Head of caudate nucleus (tissue), 42 donors: ENCODE results near the gene COL8A1.
A peak's percentile ranks its signal among the peaks of the same experiment; 100 is the strongest.
"Not testable (repeated sequence)": the region's sequence is repeated elsewhere in the genome, so short reads cannot be mapped to it uniquely, and the experiment has no call there.

Experiments used
- DNase-seq, 42 donors: peaks; one replicate each; pipeline versions ENCODE4 v3.0.0 to v3.0.0-alpha.2; 2020 to 2021; ENCODE audit warnings: mixed read lengths in 7 of 42
- intact Hi-C: fragments of 100-400 bp; cut with DNase I; formaldehyde crosslinking; loops from one replicate; pipeline ENCODE4 v1.15.0; 2022

Gene COL8A1

GRCh38 chr3:99740371-99740770 is 102.0 kb downstream of the COL8A1 start:
- intact Hi-C loops, DNase-seq: not testable (repeated sequence)

- DNase-seq, result peak in 1 of 42 donors; percentile 12
- intact Hi-C loops, result no loop called here
Observed at GRCh38 chr3:99741588-99741987, 103.2 kb downstream of the COL8A1 start.

GRCh38 chr3:99747915-99748314 is 109.5 kb downstream of the COL8A1 start:
- intact Hi-C loops, result no loop called here
- DNase-seq, result peak in 1 of 42 donors; percentile 9

DNA sequence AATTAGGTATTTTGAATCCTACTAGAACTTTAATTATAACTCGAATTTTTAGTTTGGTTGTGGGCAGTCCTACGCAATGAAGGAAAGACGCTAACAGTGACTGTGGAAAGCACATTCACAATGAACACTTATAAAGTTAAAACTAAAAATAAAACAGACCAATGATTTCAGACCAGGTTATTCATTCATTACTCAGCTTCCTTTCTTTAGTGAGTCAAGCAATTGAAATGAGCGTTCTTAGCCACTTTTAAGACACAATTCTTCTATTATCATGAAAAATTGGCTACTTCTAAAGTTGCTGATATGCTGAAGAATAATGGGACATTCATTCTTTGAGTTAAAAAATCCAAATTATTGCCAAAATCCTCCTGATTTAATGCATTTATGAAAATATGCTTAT is 113.3 kb downstream of the COL8A1 start:
- no peak for DNase-seq
- intact Hi-C loops, result loop anchor here (10.0 kb wide), 1 partner anchor 727 kb away; no protein-coding TSS in a partner anchor

- DNase-seq, result peak in 31 of 42 donors; percentile 8 to 75 (median 40)
- intact Hi-C loops, result loop anchor here (10.0 kb wide), 1 partner anchor 729 kb away; no protein-coding TSS in a partner anchor
Observed at GRCh38 chr3:99753268-99753975, 115.0 kb downstream of the COL8A1 start.

DNA sequence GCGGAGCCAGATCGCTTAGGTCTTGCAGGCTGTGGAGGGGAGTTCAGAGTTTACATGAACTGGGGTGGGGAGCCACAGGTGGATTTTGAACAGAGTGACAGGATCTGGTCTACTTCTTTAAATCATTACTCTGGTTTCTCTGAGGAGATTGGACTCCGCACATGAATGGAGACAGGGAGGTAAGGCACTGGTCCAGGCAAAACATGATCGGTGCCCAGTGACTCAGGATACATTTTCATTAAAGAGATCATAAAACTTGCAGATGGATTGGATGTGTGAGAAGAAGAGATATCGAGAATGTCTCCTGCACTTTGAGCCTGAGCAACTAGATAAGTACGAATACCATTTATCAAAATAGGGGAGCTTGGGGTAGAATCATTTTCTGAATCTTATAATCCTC is 117.4 kb downstream of the COL8A1 start:
- no peak for DNase-seq
- intact Hi-C loops, result loop anchor here (10.0 kb wide), 1 partner anchor 731 kb away; no protein-coding TSS in a partner anchor

- intact Hi-C loops, result loop anchor here (10.0 kb wide), 1 partner anchor 733 kb away; no protein-coding TSS in a partner anchor
Observed at GRCh38 chr3:99757966-99758365, 119.6 kb downstream of the COL8A1 start.

DNA sequence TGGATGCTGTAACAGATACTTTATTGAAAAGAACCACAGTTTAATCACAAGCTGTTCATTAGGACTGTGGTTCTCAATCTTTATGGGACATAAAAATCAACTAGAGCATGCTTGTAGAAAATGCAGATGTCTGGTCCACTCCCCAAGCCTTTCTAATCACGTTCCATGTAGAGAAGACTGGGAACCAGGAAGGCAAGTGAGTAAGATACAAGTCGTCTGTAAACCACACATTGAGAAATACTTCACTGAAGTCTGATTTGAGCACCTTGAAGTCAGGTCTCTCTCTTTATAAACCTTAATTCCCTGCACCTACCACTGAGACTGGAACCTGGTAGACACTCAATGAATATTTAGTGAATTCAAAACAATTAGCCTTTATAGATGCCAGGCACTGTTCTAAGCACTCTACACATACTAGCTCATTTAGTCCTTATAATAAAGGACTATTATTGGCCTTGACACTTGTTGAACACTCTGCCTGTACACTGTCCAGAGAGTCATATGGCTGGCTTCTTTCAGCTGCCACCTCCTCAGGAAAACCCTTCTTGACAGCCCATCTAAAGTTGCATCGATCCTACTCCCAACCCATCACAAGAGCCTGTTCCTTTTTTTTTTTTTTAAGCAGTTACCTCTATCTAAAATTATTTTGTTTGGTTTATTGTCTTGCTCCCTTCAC is 120.2 kb downstream of the COL8A1 start:
- intact Hi-C loops, result loop anchor here (10.0 kb wide), 1 partner anchor 734 kb away; no protein-coding TSS in a partner anchor

More at GRCh38 chr3:99757966-99758365, 119.6 kb downstream of the COL8A1 start:
- DNase-seq, result no peak

DNA sequence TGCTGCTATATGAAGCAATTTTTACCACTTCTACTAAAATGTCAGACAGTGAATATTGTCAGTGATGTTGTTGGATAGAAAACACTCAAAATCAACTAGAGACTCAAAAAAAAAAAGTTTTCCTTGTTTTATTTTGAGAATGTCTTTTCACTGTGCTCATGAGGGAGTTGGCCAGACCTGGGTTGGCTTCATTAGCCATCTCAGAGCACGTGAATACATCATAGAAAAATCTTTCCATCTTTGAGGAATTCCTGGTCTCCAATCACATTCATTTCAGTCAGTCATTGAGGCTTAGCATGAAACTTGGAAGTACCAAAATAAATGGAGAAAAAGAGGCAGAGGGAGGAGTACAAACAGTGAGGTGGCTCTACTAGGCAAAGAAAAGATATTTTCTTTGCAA is 121.6 kb downstream of the COL8A1 start:
- intact Hi-C loops, result no loop called here
- no peak for DNase-seq

More for the DNA sequence above, 120.2 kb downstream of the COL8A1 start:
- no peak for DNase-seq

GRCh38 chr3:99760629-99761028 is 122.2 kb downstream of the COL8A1 start:
- intact Hi-C loops, result no loop called here

DNA sequence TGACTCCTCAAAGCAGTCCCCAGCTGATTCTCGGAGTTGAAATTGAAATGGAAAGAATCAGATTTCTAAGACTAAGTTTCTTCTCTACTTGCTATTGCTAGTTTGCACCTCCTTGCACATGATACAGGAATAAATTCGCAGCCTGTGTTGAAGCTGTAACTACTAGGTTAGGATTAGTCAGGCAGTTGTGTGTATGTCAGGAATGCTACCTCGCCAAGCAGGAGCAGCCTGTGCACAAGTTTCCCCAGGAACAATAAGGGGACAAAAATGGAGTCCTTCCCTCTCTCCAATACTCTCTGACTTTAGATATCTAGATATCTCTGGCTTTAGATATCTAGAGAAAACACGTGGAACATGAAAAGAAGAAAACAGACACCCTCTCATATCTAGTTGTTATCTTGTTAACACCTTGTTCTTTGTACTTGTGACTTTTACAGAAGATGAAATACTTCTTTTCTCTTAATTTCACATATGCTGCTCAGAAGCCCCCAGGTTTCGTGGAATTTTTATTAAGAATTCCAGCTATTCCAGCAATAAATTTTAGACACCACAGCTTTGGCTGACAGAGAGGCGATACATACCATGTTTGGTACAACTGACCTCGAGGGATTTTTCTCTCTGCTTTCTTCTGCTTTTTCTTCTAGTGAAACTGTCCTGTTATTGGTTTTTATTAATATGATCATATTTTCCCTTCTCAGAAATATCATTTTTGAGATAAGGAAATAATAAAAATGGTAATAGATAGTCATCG is 123.2 kb downstream of the COL8A1 start:
- DNase-seq, result no peak
- intact Hi-C loops, result no loop called here

More at GRCh38 chr3:99760629-99761028, 122.2 kb downstream of the COL8A1 start:
- no peak for DNase-seq

DNA sequence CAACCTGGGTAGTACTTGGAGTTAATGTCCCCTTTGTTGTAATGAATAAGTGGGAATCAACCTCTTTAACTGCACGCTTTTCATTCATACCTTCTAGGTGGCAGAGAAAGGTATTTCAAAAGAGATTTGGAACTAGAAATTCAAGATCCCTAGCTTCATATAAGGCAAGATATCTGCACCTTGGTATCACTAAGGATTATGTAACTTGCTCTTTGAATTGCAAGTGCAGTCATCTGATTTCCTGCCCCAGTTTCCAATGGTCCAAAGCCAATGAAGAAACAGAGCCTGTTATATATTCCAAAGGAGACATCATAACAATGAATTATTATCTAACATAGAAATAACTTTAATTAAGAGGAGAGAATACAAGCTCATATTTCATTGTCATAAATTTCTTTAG is 124.5 kb downstream of the COL8A1 start:
- intact Hi-C loops, result no loop called here
- no peak for DNase-seq

- DNase-seq, result no peak
- intact Hi-C loops, result no loop called here
Observed at GRCh38 chr3:99764377-99764776, 126.0 kb downstream of the COL8A1 start.

GRCh38 chr3:99765042-99765942 is 126.9 kb downstream of the COL8A1 start:
- no peak for DNase-seq
- intact Hi-C loops, result no loop called here

DNA sequence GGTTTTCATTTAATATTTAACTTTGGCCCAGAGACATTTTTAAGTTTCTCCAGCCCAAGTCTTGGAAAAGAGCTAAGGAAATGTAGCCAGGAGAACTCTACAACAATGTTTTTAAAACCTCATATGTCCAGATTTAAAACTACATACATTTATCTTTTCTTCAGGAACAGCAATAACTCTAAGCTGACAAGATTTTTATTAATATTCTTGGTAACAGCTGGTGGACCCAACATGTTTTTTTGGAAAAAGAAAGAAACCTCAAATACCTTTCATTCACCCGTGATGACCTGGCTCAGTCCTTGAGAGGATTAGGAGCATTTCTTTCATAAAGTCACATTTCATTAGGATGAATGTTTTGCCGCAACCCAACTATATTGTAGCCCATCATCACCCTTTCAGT is 128.9 kb downstream of the COL8A1 start:
- intact Hi-C loops, result no loop called here
- no peak for DNase-seq

DNA sequence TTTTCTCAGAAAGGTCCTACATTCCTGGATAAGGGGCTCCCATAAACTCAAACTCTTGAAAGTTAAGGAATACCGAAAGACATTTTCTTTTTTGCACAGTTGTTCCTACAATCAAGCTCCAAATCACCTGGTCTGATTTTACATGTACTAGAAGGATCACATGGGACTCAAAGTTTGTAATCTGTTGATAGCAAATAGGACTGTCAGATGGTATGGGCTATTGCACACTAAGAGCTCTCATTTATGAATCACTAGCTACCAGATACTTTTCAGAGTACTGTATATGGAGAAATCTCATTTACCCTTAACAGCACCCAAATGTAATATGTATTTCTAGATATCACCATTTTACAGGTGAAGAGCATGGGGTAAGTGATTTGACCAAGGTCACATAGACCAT is 129.7 kb downstream of the COL8A1 start:
- DNase-seq, result no peak
- intact Hi-C loops, result no loop called here

DNA sequence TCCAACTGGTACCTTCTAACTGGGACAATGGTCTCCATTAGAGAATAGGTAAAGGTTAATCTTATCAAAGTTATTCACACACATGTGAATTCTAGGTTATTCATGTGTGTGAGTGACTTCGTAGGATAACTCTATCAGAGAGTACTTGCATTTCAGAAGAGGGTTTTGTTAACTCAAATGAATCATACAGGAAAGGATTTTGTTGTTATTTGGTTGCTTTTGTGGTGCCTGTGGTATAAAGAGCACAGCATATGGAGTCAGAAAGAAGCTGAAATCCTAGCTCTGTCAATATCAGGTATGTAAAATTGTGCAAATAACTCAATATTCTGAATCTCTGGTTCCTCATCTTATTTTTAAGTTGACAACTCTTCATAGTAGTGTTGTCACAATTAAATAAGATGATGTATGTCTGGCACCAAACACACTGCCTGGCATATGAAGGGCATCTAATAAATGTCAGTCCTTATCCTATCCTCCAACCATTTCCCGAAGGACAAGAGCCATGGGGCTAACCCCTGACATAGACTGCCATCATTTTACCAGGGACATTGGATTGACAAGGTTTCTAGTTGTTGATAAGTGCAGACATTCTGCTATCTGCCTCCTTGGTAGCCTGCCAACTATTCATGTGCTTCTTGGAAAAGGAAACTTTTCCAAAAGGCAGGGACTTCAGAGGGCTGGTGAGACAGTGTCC is 130.6 kb downstream of the COL8A1 start:
- intact Hi-C loops, result no loop called here
- no peak for DNase-seq

DNA sequence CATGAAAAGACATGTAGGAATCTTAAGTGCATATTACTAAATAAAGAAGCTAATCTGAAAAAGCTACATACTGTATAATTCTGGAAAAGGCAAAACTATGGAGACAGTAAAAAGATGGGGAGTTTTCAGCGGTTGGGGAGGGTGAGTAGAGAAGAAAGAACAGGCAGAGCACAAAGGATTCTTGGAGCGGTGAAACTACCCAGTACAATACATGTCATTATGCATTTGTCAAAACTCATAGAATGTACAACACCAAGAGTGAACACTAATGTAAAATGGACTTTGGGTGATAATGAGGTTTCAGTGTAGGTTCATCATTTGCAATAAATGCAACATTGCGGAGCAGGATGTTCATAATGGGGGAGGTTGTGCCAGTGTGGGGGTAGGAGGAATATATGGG is 133.8 kb downstream of the COL8A1 start:
- intact Hi-C loops, result no loop called here
- no peak for DNase-seq
